Panc1 (cell line): ENCODE results near the gene EPHA10. TPM values are rescaled to one million over a fixed set of nuclear protein-coding genes. Genes with fewer than 3 reads are reported as not detected.

ENCODE experiments used
- ATAC-seq: fragments of 200-7000 bp; cut with Tn5 transposase; 2 replicates; pipeline ENCODE4 v1.9.1; 2020; ENCODE audit warnings: mild to moderate bottlenecking, moderate library complexity
- BruUV-seq: library from RNA; stranded (reverse); fragments of 400-500 nt; replicated peaks from 2 replicates; lab custom pipeline; 2021; lab: Mats Ljungman, UMichigan
- CTCF ChIA-PET: fragments of 300-600 bp; sonication (Branson Sonifier 250); formaldehyde crosslinking; loops from one replicate; lab custom pipeline; 2022; ENCODE audit warnings: antibody characterized with exemption; lab: Charles Lee
- POLR2A ChIA-PET: fragments of 300-600 bp; sonication (Branson Sonifier 250); formaldehyde crosslinking; loops from one replicate; lab custom pipeline; 2022; ENCODE audit warnings: antibody characterized with exemption; lab: Charles Lee
- DNase-seq: peaks from one replicate; pipeline ENCODE4 v3.0.0-alpha.2; 2010; ENCODE audit warnings: low read depth, low spot score
- H3K27ac ChIP-seq: 2 replicates; pipeline ENCODE4 v1.5.1; 2011; ENCODE audit warnings: mild to moderate bottlenecking, low read length, inconsistent platforms
- H3K27me3 ChIP-seq: fragments of 200-500 bp; sonication (Bioruptor generic); 2 replicates; pipeline ENCODE4 v1.6.0; 2014; ENCODE audit warnings: low read length, inconsistent platforms; ENCODE audit not compliant: control insufficient read depth, insufficient read depth
- H3K36me3 ChIP-seq: fragments of 200-500 bp; sonication (Bioruptor generic); 2 replicates; pipeline ENCODE4 v1.5.1; 2014; ENCODE audit warnings: inconsistent platforms, mild to moderate bottlenecking, low read length, moderate library complexity; ENCODE audit not compliant: control insufficient read depth, insufficient read depth
- H3K4me1 ChIP-seq: 2 replicates; pipeline ENCODE4 v1.5.1; 2011; ENCODE audit warnings: inconsistent platforms, mild to moderate bottlenecking, low read length, moderate library complexity; ENCODE audit not compliant: control insufficient read depth, insufficient read depth
- H3K4me3 ChIP-seq, 2 experiments: 2 replicates each; pipeline ENCODE4 v1.5.1; 2011 to 2012; ENCODE audit warnings: low read depth in 2 of 2, low read length in 2 of 2, mild to moderate bottlenecking in 2 of 2, inconsistent platforms in 1 of 2, moderate library complexity in 1 of 2
- H3K9me3 ChIP-seq: fragments of 200-500 bp; sonication (Bioruptor generic); 2 replicates; pipeline ENCODE4 v1.5.1; 2014; ENCODE audit warnings: low read depth, mild to moderate bottlenecking, inconsistent platforms, low read length, moderate library complexity; ENCODE audit not compliant: control insufficient read depth, insufficient read depth
- CTCF ChIP-seq: fragments of 450-650 bp; IDR thresholded peaks from 2 replicates; pipeline ENCODE4 v1.5.1; 2017; ENCODE audit warnings: mild to moderate bottlenecking
- POLR2AphosphoS5 ChIP-seq: IDR thresholded peaks from 2 replicates; pipeline ENCODE4 v1.6.1; 2012; ENCODE audit warnings: mild to moderate bottlenecking, low read depth, low read length, moderate library complexity
- REST ChIP-seq, 2 experiments: IDR thresholded peaks; 2 replicates each; pipeline ENCODE4 v1.6.1; 2011 to 2012; ENCODE audit warnings: low read depth in 2 of 2, control low read depth in 1 of 2, low read length in 1 of 2, mild to moderate bottlenecking in 1 of 2, moderate library complexity in 1 of 2; ENCODE audit not compliant: insufficient read depth in 1 of 2
- SIN3A ChIP-seq: IDR thresholded peaks from 2 replicates; pipeline ENCODE4 v1.6.1; 2012; ENCODE audit warnings: low read depth, mild to moderate bottlenecking, low read length, moderate library complexity, borderline replicate concordance; ENCODE audit not compliant: insufficient read depth
- TCF7L2 ChIP-seq: IDR thresholded peaks from 2 replicates; pipeline ENCODE4 v1.6.1; 2011; ENCODE audit warnings: mild to moderate bottlenecking, low read depth, low read length, inconsistent platforms
- in situ Hi-C: cut with HindIII; loops from 2 replicates; pipeline ENCODE4 v1.10.0; 2016; ENCODE audit warnings: low sequenced_read_pairs, low pct_unique_long_range_greater_than_20kb
- intact Hi-C: fragments of 100-400 bp; cut with micrococcal nuclease; formaldehyde crosslinking; loops from one replicate; pipeline ENCODE4 v1.10.0; 2022; ENCODE audit not compliant: unreplicated experiment
- total RNA-seq: library from RNA; stranded (reverse); gene quantifications from one replicate; pipeline ENCODE4 v1.2.1, GENCODE V29; 2021; ENCODE audit not compliant: unreplicated experiment

The EPHA10 gene
- total RNA-seq, 1 experiment from 2014 or later, result 2.8 TPM

GRCh38 chr1:37808369-37809319 is 43.7 kb upstream of the EPHA10 start:
- Histone ChIP-seq H3K27ac (peak overlapping the region; percentile 75), H3K27me3 (no peaks in the 10 kb centered on the region), H3K9me3 (no peaks in the 10 kb centered on the region), H3K4me1 (peaks cover 32% of the 10 kb centered on the region), H3K4me3 (peak overlapping the region; percentile 94 to 98), H3K36me3 (peaks cover 23% of the 10 kb centered on the region)
- TF ChIP-seq CTCF (no peak; the same call in 1 of the 2 replicates), POLR2AphosphoS5 (peak; percentile 26; the same call in 1 of the 2 replicates), SIN3A (0 out of 2 replicates have a peak, but pooled peaks have one; percentile 45), TCF7L2 (peak; percentile 72), REST (IDR thresholded peaks at IDR 0.05; ENCODE audit: insufficient read depth in 1 of 2, low read depth in 2 of 2, low read length in 1 of 2) (no peak; a peak in 1 of 4 replicates)
- intact Hi-C loops (no loop called here), in situ Hi-C loops (no loop called here)
- DNase-seq (no peak), ATAC-seq (peak; percentile 85)
- ChIA-PET POLR2A (interaction anchor here (0.6 to 2.3 kb wide), 7 partner anchors 10 to 1878 kb away, joined by 3 to 14 read pairs (median 9); partner anchors contain the start of genes MTF1 and OSCP1), CTCF (no interaction called here)
- BruUV-seq, result TSS peak; percentile 92

- peaks cover 32% of the 10 kb centered on the region for H3K4me1 ChIP-seq
- ATAC-seq (peak; percentile 94), DNase-seq (peak; percentile 33)
- POLR2A ChIA-PET, result interaction anchor here (0.6 to 2.3 kb wide), 8 partner anchors 9 to 1357 kb away, joined by 3 to 14 read pairs (median 8); partner anchors contain the start of genes MTF1 and OSCP1
- in situ Hi-C loops (no loop called here), intact Hi-C loops (no loop called here)
- TF ChIP-seq CTCF (no peak), SIN3A (0 out of 2 replicates have a peak, but pooled peaks have one; percentile 26)
- peaks cover 30% of the 10 kb centered on the region for H3K36me3 ChIP-seq
- H3K27ac ChIP-seq, result peak within 1 kb of the TSS; percentile 94
- H3K27me3 ChIP-seq, result no peaks in the 10 kb centered on the region
- H3K4me3 ChIP-seq, result peak within 1 kb of the TSS; percentile 94 to 98
- no peaks in the 10 kb centered on the region for H3K9me3 ChIP-seq
- no TSS peak for BruUV-seq
- CTCF ChIA-PET, result interaction anchor here (0.6 kb wide), 1 partner anchor 354 kb away, joined by 7 read pairs; no protein-coding TSS in a partner anchor
Observed at GRCh38 chr1:37807555-37808368, 42.8 kb upstream of the EPHA10 start, which contains the start of the genes C1orf122 and YRDC. TSS of gene C1orf122 (plus strand) at chr1:37807790. CDS start at chr1:37808405, 615 bp downstream. TSS of gene YRDC (minus strand) at chr1:37808208. CDS start at chr1:37808180, 28 bp downstream.
